Activated CD4-positive, CD25-positive, alpha-beta regulatory T cell treated with anti-CD3 and anti-CD28 coated beads, Interleukin-2, amount 50 U/mL, for 16 hours (primary cell): ENCODE results near the gene GYS2.

Source experiments
- DNase-seq: peaks from one replicate; pipeline ENCODE4 v3.0.0-alpha.2; 2020; ENCODE audit warnings: low read depth, low spot score

GYS2 gene

GRCh38 chr12:21505888-21506287, 98.8 kb downstream of the GYS2 start:
- no peak for DNase-seq

- DNase-seq = no peak
Measured at GRCh38 chr12:21502872-21503271, 101.8 kb downstream of the GYS2 start.

GRCh38 chr12:21502164-21502496, 102.5 kb downstream of the GYS2 start:
- peak; percentile 2 for DNase-seq

- peak; percentile 85 for DNase-seq
Measured at GRCh38 chr12:21501258-21502163, 103.1 kb downstream of the GYS2 start, which contains the start of the genes GOLT1B and RECQL. Gene GOLT1B, plus strand, starts transcription at chr12:21501789. Its CDS starts 135 bp downstream, at chr12:21501924. Gene RECQL, minus strand, starts transcription at chr12:21501635. Its CDS starts 2,065 bp downstream, at chr12:21499570.

GRCh38 chr12:21500786-21501257, 103.8 kb downstream of the GYS2 start:
- DNase-seq = no peak

- no peak for DNase-seq
Measured at GRCh38 chr12:21499765-21500164, 104.9 kb downstream of the GYS2 start.
